ENCODE measurements around the gene CTSA. TPM values are rescaled to one million over a fixed set of nuclear protein-coding genes. Genes with fewer than 3 reads are reported as not detected.
A peak's percentile ranks its signal among the peaks of the same experiment; 100 is the strongest.

Gene CTSA
- total RNA-seq, 4 donors from 2014 or later = 44.8 to 70.2 (median 48.3) TPM

- Histone ChIP-seq H3K9me3 (no peaks in the 10 kb centered on the region), H3K36me3 (no peaks in the 10 kb centered on the region), H3K27ac (replicated peaks in 1 of 4) (peak overlapping the region; percentile 37 to 69 (median 64)), H3K27me3 (no peaks in the 10 kb centered on the region), H3K4me1 (peaks cover 40 to 55% (median 45%) of the 10 kb centered on the region in 4 donors), H3K4me3 (no peak overlapping the region)
- TF ChIP-seq CTCF (IDR thresholded peaks at IDR 0.05) (no peak), EP300 (IDR thresholded peaks at IDR 0.05) (no peak), POLR2A (IDR thresholded peaks at IDR 0.05; ENCODE audit: low read depth) (no peak), POLR2AphosphoS5 (IDR thresholded peaks at IDR 0.05) (no peak)
- WGBS = 44% methylated on average over 10 of the region's 11 CpGs
- DNase-seq (ENCODE audit: extremely low spot score) = no peak
- intact Hi-C loops (cut with DNase I) = no loop called here
These were observed 28.6 kb downstream of the CTSA start for GRCh38 chr20:45919542-45920399.

- no peak for DNase-seq (ENCODE audit: extremely low spot score)
- TF ChIP-seq CTCF (IDR thresholded peaks at IDR 0.05) (no peak), POLR2A (IDR thresholded peaks at IDR 0.05; ENCODE audit: low read depth) (no peak), EP300 (IDR thresholded peaks at IDR 0.05) (no peak), POLR2AphosphoS5 (IDR thresholded peaks at IDR 0.05) (no peak)
- Histone ChIP-seq H3K27me3 (no peaks in the 10 kb centered on the region), H3K4me3 (no peak overlapping the region), H3K9me3 (no peaks in the 10 kb centered on the region), H3K27ac (replicated peaks in 1 of 4) (peak overlapping the region; percentile 37 to 69 (median 64)), H3K4me1 (peaks cover 47 to 60% (median 48%) of the 10 kb centered on the region in 4 donors), H3K36me3 (no peaks in the 10 kb centered on the region)
- WGBS = 70% methylated on average over 9 of the region's 9 CpGs
- intact Hi-C loops (cut with DNase I) = no loop called here
These were observed 29.6 kb downstream of the CTSA start for GRCh38 chr20:45920462-45921336.

- 92% methylated on average over 11 of the region's 11 CpGs for WGBS
- Histone ChIP-seq H3K4me3 (no peak overlapping the region), H3K9me3 (no peaks in the 10 kb centered on the region), H3K27ac (replicated peaks in 1 of 4) (no peak overlapping the region), H3K27me3 (no peaks in the 10 kb centered on the region), H3K4me1 (peaks cover 47 to 60% (median 48%) of the 10 kb centered on the region in 4 donors), H3K36me3 (no peaks in the 10 kb centered on the region)
- intact Hi-C loops (cut with DNase I) = no loop called here
- DNase-seq (ENCODE audit: extremely low spot score) = no peak
- TF ChIP-seq POLR2A (IDR thresholded peaks at IDR 0.05; ENCODE audit: low read depth) (no peak), CTCF (IDR thresholded peaks at IDR 0.05) (no peak), POLR2AphosphoS5 (IDR thresholded peaks at IDR 0.05) (no peak), EP300 (IDR thresholded peaks at IDR 0.05) (no peak)
These were observed 30.4 kb downstream of the CTSA start for GRCh38 chr20:45921337-45922189.

- Histone ChIP-seq H3K27me3 (no peaks in the 10 kb centered on the region), H3K4me1 (peaks cover 34 to 38% (median 36%) of the 10 kb centered on the region in 4 donors), H3K9me3 (no peaks in the 10 kb centered on the region), H3K27ac (replicated peaks in 1 of 4) (peak overlapping the region; percentile 56 to 68 (median 60)), H3K4me3 (no peak overlapping the region), H3K36me3 (no peaks in the 10 kb centered on the region)
- DNase-seq (ENCODE audit: extremely low spot score) = no peak
- TF ChIP-seq POLR2A (IDR thresholded peaks at IDR 0.05; ENCODE audit: low read depth) (no peak), CTCF (IDR thresholded peaks at IDR 0.05) (no peak), EP300 (IDR thresholded peaks at IDR 0.05) (no peak), POLR2AphosphoS5 (IDR thresholded peaks at IDR 0.05) (no peak)
- 43% methylated on average over 19 of the region's 21 CpGs for WGBS
- intact Hi-C loops (cut with DNase I) = no loop called here
These were observed 33.5 kb downstream of the CTSA start for GRCh38 chr20:45924391-45925261.
